Stimulated activated CD8-positive, alpha-beta memory T cell treated with anti-CD3 and anti-CD28 coated beads, Interleukin-15, amount 100 ng/mL, for 1 hour (primary cell): Measurements from ENCODE around the gene BBS9.

ENCODE experiments used
- DNase-seq: peaks from one replicate; pipeline ENCODE4 v3.0.0-alpha.2; 2020; ENCODE audit warnings: low read depth

BBS9 gene

DNA sequence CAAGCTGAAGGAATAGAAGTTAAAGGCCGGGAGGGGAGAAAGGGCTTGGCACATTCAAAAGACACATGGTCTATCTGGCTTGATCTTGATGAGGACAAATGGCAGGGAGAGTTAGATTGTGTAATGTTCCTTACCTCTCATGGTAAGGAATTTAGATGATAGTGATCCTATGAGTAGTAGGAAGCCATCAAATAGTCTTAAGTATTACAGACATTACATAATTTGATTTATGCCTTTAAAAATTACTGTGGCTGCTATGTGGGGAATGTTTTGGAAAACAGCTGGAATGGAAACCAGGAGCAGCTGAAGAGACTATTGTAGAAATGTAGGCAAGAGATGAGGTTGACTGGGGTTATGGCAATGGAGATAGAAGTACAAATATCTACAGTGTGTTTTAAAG lies 424.7 kb downstream of the BBS9 start:
- DNase-seq: no peak

DNA sequence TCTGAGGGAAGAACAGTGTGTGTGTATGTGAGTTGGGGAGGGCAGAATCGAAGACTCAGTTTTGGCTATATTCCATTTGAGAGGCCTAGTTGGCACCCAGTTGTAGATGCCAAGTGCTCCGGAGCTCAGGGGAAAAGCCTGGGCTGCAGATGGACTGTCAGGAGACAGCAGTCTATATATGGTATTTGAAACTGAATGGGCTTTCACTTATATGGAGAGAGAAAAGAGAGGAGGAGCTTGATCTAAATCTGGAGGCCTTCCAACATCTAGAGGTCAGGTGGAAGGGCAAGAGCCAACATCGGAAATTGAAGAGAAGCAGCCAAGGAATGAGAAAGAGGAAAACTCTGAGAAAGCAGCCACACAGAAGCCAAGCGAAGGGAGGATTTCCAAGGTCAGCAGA lies 425.2 kb downstream of the BBS9 start:
- no peak for DNase-seq

DNA sequence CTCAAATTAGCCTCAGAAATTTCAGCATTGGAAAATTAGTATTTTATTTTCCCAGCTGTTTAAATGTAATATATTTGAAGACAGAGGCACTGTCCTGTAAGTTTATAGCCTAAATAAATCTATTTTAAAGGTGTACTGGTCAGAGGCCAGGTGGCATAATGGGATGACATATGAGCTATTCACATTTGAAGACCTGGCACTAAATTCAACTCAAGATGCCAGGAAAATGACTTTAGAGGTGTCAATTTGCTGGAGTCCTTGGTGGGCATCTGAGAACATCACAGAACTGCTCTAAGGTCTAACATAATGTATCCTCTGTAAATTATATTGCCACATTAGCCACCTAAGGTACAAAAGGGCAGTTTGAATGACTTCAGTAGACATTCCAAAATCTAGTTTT lies 427.1 kb downstream of the BBS9 start:
- no peak for DNase-seq

DNA sequence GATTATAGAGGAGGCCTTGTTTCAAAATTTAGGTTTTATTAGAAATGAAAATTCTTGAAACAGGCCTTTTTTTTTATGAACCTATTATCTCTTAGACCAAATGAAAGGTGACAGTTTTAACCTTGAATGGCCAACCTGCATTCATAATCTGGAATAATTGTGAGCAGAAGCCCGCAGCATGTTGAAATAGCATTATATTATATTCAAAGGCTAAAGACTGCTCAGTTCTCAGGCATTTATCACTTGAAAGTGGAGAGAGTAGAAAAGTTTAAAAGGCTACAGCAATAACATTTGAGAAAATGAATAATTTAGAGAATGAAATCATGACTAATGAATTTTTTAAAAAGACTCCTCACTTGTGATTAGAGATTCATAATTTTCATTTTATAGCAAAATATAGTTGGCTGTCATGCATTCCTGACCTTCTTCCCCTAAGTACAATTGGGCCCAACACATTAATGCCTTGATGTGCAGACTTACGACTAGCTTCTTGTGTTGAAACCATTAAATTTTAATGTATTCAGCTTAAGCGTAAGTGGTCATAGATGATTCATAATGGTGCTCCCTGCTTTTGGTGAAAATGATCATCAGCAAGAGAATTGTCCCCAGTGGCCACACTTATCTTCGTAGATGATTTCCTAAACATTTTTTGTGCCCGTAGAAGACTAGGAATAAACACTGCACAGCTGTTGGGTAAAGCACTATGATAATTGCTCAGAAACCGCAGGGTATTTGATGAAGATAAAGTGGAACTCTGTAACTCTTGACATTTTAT lies 429.4 kb downstream of the BBS9 start:
- no peak for DNase-seq

DNA sequence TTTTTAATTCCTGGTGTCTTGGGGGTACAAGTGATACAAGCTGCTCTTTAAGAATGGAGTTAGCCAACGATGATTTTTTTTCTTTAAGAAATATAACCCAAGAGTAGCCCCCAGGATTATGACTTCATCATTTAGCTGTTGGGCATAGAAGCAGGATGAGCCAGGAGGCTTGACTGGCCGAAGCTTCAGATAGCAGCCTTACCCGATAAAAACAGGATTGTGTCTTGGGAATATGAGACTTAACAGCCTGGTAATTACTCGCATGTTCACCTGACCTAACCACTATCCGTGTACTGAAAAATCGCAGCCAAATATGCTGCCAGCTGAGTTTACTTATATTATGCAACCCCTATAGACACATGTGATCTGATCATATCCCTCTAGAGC lies 430.0 kb downstream of the BBS9 start:
- no peak for DNase-seq

DNA sequence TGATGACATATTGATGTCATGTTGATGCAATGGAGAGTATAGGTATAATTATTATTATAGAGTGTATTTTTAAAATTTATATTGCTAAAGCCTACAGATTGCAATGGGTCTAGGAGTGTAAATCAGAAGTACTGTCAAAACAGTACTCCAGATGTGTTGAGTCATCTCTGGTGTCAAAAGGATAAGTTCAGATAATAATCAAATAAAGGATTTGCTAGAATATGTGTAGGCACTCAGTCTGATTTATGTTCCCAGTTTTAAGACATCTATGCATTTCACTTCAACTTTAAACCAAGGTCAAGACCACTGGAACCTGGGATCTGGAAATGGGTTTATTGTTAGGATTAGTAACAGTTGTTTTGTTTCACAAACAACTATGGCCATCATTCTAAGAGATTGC lies 433.6 kb downstream of the BBS9 start:
- no peak for DNase-seq

DNA sequence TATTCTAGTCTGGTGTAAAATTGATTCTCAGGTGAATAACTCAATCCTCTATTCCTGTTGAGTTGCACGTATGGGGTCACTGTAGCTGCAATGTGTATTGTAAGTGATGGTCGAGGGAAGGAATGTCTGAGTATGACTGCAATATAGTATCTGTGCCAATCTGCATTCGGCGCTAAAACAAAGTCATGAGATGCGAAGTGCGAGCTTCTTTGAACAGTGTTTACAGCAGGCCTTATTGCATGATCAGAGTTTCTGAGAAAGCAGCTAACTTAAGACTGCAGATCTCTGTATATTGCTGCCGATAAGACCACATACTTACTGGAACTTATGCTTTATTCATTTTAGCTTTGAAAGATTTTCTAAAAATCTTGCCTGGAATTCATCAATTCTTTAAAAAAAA lies 434.3 kb downstream of the BBS9 start:
- DNase-seq: no peak

DNA sequence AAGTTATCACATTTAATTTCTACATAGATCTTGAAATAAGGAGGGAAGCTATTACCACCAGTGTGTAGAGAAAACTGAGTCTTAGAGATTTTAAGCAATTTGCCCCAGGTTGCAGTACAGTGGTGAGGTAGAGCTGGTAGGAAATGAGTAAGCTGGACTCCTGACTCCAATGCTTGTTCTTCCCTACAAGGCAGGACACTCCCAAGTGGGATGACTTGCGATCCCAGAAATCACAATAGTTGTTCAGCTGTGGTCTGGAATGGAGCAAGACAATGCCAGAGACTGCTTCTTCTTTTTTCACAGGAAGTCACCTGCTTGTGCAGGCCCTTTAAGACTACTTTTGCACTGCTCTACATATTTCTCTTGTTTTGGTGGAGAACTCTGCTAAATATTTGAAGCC lies 448.8 kb downstream of the BBS9 start:
- no peak for DNase-seq

DNA sequence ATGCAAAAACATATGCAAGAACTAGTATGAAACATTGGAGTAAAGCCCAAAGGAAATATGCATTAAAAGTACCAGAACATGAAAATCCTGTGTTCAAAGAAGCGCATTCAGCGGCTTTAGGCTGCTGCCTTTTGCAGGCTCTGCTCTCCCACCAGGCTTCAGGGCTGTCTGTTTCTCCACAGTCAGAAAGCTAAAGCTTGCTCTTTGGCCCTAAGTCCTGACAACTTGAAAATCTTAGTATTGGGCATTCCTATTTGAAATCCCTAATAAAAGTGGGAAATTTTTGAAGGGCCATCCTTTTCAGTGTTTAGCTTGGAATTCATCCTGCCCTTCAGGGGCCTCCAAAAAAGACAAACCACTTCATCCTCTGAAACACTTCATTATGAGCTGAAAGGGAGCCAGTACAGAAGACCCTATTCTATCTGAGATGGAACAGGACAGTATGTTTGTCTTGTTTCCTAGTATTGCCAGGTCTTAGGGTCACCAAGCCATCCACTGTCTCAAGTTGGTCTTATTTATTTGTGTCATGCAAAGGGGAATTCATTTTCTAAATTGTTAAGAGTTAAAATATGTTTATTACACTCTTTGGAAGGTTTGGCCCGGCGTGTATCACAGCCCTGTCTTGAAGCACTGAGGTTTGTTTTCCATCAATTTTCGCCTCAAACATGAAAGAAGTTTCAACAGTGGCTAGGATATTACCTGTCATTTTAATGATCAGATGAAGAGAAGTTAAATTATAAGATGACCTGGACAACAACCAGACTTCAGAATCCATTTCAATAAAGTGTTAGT lies 449.7 kb downstream of the BBS9 start:
- no peak for DNase-seq

DNA sequence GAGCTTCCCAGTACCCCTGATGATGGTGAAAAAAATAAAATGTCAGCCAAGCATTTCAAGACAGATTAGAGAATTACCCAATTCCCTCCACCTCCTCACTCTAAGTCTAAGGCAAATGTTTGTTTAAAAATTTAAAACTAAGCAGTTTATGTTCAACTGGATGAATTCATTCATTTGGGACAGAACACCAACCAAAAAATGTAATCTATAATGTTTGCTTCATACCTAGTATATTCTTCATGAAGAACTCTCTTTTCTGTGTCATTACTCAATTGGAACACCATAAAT lies 450.3 kb downstream of the BBS9 start:
- DNase-seq: no peak

DNA sequence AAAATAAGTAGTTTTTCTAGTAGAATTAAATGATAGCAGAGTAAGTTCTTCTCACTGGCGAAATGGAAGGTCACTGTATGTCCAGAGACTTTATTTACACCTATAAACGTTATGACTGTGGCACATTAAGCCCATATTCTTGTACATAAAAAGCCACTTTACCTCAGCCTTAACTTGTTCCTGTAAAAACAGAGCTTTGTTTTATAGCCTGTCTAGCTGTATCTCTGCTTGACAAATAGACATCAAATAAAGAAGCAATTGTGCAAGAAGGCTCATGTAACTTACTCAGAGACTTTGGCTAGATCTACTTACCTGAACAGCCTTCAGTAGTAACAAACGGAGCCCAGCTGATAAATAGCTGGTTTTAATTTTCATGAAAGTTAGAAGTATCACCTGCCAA lies 451.9 kb downstream of the BBS9 start:
- DNase-seq: no peak

DNA sequence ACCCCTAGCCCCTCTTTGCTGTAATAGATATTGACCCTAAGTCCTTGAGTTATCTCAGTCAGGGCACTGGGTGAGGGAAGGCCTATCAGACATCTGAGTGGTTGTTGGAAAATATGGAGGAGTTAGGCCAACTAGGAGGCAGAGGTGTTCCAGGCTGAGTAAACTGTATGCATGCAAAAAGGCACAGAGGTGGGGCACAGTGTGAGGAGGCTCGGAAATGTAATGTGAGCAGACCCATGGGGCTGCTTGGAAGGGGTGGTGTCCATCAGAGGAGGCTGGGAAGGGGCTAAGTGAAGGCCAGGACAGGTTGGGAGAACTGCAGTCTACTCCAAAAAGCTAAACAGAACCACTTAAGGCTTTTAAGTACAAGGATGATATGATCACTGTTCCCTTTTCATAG lies 452.7 kb downstream of the BBS9 start:
- DNase-seq: no peak

DNA sequence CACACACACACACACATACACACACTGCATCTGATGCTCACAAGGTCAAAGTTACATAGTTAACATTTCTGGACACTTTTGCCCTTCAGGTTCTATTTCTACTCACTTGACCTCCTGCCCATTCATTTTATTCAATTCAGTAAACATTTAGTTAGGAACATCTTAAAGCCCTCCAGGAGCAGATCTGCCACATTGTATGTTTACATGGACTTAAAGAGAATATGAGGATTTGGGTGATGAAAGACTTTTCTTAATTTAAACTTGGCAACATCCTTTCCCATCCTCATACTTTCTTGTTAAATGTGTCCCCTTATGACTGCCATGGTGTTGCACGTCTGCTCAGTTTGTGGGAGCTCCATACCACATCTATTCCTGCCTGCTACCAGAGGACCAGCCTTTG lies 453.2 kb downstream of the BBS9 start:
- DNase-seq: no peak

DNA sequence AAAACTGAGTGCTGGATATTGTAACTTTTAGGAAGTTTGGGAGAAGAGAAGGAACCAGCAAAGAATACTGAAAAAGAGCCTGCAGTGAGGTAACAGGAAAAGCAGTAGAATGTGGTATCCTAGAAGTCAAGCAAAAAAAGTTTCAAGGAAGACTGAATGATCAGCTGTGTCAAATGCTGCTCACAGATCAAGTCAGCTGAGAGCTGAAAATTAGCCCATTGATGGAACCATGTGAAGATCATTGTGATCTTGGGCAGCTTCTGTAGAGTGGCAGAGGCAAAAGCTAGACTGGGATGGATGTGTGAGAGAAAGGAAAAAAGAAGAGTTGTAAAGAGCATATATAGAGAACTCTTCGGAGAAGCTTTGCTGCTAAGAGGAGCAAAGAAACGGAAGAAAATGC lies 460.5 kb downstream of the BBS9 start:
- no peak for DNase-seq

DNA sequence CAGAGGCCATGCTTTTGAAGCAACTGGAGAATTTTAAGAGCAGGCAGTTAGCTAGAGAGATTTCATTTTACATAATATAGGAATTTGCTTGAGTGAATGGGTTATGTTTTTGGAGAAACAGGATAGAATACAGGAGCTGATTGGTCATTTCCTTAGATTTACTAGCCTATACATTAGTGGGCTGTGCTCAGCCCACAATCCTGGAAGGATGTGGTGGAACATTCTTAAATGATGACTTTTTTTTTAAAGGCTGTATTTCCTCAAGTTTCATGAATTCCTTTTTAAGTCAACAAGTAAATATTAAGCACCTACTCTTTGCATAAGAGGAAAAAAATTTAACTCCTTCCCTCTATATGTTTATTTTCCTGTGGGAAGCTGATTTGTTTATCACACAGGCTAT lies 461.6 kb downstream of the BBS9 start:
- no peak for DNase-seq

DNA sequence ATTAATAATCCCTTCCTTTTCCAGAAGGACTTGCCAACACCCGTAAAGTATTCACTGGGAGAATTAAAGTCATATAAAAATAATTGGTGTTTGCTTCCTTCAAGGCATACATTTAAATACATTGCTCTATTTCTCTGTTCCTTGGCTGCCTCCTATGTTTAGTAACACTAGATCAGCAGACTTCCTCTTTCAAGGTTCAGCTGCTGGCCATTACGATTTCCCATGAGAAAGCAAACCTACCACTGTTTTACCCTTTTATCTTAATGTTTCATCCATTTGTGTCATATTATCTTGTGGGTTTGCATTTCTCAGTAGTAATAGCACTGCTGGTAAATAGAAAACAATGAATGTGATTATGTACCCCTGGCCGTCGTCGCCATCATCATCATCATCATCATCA lies 462.1 kb downstream of the BBS9 start:
- DNase-seq: no peak

DNA sequence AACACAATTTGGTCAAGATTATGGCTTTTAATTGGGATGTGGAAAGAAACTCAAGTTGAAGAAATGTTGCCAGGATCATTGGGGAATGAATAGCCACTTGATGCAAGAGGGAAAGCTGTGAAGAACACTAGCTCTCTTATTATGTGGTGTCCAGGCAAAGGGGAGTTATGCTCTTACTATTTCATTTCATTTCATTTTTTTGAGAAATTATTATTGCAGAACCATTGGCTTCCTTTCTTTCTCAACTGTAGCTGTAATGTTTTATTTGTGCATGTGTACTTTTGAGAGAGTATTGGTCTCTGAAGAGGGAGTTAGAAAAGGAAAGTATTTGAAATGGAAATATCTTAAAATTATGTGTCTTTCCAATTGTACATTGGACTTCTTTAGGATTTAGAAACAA lies 463.4 kb downstream of the BBS9 start:
- no peak for DNase-seq

DNA sequence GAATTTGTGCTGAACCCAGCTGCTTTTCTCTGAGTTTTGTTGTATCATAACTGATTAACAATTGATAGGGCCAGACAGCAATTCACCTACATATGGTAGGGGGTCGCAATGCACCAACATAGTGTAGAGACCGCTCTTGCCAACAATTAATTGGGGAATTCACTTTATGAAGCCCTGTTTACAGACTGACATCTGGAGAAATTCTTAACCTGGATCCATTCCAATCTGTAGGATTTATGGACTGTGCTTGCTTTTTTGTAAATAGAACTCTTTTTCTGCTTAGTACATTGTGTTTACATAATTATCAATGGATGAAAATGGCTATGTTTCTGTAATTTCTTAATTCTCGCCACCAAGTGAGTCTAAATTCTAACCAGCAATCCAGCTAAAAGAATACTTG lies 464.2 kb downstream of the BBS9 start:
- no peak for DNase-seq

DNA sequence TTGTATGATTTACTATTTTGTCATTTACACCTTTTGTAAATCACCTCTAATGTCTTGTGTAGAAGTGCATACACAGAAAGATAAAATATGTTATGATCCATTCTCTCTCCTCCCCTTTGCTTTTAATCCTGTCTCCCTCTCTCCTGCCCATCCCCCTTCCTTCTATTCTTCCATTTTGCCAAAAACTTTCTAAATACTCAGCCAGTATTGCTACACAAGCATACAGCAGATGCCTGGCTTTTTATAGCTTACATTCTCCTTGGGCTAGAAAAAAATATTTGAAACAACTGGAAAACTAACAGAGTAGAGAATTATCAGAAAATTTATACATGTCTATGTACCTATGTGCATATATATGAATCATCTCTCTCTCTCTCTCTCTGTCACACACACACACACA lies 467.3 kb downstream of the BBS9 start:
- DNase-seq: no peak

DNA sequence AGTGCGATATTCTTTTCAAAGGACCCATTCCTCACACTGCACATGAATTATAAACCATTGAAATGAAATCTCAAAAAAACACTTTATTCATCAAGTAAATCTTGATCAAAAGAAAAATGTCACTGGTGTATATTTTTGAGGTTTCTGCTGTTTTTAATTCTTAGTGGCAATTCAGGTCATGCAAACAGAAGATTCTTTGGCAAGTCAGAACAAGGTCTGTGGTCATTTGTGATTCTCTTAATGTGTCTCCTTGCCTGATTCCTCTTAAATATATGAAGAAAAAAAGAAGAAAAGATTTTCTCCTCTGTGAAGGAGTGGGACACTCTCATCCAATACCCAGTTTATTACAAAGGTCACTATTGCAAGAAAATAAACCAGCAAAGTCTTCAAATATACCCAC lies 467.8 kb downstream of the BBS9 start:
- no peak for DNase-seq

DNA sequence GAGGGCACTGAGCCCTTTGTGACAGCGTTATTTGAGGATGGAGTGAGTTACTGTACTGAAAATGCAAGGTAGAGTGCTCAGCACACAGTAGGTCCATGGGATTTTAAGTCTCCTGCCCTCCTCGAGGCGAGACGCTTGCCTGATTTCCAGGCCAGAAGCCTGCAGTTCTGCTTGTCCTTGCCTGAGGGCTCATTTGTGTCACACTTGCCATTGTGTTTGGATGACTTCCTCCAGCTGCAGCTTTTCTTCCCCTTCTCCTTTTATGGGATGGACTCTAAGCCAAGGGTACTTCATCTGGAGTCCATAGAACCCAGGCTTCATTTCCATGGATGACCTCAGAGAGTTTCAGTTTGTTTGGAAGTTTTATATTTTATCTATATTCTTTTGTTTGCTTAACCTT lies 471.7 kb downstream of the BBS9 start:
- DNase-seq: no peak

DNA sequence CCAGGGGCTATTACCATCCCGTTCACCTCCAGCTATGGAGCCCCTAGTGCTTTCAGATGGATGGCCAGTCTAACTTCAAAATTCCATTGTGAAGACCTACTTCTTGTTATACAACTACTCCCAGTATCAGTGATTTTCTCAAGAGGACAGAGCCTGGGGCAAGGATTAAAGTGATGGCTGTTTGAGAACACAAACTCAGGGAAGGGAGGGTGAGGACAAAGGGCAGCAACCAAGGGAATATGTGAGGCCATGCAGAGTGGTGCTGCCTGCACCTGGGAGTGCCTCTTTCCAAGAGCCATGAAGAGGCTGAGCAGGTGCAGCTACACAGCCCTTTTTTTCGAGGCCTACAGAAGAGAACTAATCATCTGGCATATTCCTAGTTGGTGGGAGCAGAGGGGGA lies 472.5 kb downstream of the BBS9 start:
- no peak for DNase-seq

DNA sequence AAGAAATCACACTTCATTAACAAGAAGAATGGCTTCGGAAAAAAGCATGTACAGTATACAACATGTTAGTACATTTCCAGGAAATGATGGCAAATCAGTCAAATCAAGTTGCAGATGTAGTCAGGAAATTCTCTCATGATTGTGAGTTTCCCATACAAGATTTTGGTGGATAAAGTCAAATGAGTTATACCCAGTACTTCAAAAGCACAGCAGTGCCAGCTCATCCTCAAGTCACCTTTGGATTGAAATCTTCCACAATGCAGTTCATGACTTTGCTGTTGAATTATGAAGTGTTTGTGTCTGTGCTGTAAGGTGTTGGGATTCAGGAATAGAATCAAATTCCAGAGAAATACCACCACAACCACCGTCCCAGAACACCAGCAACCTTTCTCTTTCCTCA lies 474.7 kb downstream of the BBS9 start:
- no peak for DNase-seq

DNA sequence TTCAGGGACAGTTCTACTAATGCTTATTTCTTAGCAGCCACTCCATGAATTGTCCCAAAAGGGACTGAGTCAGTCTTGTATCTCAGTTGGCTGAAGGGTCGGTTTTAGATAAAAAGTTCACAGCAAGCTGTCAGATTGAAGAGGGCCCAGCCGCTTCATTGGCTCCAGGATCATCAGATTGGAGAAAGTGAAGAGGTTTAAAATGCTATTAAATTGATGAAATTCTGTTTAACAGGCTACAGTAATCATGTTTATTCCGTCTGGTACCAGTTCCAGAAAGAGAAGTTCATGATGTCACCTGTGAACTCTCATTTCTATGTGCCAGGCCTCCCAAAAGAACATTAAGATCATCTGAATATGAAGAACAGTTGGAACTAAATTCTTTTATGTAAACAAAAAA lies 481.6 kb downstream of the BBS9 start:
- DNase-seq: no peak
